HG03469 (cell line): ENCODE measurements around the gene ZFP2.

Source experiments
- ATAC-seq: cut with Tn5 transposase; IDR thresholded peaks from one replicate; pipeline ENCODE4 v1.9.1; 2021; ENCODE audit warnings: mild to moderate bottlenecking, moderate library complexity, moderate number of reproducible peaks; ENCODE audit not compliant: unreplicated experiment

ZFP2 gene

DNA sequence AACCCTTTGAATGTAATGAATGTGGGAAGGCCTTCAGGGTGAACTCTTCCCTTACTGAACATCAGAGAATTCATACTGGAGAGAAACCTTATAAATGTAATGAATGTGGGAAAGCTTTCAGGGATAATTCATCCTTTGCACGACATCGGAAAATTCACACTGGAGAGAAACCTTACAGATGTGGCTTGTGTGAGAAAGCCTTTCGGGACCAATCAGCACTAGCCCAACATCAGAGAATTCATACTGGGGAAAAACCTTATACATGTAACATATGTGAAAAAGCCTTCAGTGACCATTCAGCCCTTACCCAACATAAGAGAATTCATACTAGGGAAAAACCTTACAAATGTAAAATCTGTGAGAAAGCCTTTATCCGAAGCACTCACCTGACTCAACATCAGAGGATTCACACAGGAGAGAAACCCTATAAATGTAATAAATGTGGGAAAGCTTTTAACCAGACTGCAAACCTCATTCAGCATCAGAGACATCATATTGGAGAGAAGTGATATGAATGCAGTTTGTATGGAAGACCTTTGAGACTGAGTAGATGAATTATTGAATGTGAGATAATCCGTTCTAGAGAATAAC lies 69.8 kb downstream of the ZFP2 start:
- ATAC-seq, result no peak

DNA sequence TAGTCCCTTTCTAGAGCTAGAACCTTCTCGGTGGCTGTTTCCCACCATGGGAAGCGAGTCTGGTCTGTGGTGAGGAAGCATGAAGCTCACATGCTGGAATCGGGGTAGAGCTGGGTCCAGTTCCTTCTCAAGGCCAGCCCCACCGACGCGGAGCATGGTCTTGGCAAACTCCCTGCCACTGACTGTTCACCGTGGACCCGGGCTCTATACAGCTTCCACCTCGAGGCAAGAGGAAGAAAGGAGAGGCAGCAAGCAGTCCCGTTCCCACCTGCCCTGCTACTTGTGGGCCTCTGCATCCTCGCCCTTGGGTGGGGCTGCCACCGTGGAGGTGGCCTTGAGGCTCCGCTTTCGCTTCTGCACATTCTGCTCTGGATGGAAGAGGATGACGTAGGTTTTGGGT lies 85.7 kb downstream of the ZFP2 start:
- no peak for ATAC-seq
